Measurements from ENCODE around the gene AATK. TPM values are rescaled to one million over a fixed set of nuclear protein-coding genes. Genes with fewer than 3 reads are reported as not detected.

Gene AATK
- total and polyA plus RNA-seq, 9 of the 15 experiments (the other 6 are each of a cell fraction or from before 2014, with no cell fraction given): 0.11 to 0.55 (median 0.38) TPM; not detected in 5

DNA sequence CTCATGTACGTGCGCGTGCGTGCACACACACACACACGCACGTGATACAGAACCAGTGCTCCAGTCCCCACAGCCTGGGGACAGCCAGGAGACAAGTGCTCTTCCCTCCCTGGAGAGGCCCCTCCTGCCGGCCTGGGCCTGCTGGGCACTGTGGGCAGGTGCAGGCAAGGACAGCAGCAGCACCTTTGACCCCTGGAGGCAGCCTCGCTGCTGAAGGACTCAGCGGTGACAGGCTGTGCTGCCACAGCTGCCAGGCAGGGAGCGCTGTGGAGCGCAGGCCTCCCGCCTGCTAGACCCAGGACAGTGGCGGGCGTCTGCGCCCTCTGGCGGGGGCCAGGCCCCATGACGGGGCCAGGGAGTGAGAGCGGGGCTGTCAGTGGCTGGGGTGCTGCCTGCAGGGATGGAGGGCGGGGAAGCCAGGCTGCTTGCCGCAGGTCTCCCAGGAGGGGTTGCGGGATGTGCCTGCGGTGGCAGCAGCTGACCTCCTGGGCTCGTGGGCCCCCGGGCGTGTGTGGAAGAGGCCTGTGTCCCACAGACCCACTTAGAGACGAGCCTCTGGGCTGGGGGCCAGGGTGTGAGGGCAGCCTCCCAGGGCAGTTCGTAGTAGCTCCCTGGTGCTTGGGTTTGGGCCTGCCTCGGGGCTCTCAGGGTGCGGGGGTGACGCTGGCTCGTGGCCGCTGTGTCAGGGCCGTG lies 64.3 kb downstream of the AATK start (continued):
- TF ChIP-seq, protein P1, sequence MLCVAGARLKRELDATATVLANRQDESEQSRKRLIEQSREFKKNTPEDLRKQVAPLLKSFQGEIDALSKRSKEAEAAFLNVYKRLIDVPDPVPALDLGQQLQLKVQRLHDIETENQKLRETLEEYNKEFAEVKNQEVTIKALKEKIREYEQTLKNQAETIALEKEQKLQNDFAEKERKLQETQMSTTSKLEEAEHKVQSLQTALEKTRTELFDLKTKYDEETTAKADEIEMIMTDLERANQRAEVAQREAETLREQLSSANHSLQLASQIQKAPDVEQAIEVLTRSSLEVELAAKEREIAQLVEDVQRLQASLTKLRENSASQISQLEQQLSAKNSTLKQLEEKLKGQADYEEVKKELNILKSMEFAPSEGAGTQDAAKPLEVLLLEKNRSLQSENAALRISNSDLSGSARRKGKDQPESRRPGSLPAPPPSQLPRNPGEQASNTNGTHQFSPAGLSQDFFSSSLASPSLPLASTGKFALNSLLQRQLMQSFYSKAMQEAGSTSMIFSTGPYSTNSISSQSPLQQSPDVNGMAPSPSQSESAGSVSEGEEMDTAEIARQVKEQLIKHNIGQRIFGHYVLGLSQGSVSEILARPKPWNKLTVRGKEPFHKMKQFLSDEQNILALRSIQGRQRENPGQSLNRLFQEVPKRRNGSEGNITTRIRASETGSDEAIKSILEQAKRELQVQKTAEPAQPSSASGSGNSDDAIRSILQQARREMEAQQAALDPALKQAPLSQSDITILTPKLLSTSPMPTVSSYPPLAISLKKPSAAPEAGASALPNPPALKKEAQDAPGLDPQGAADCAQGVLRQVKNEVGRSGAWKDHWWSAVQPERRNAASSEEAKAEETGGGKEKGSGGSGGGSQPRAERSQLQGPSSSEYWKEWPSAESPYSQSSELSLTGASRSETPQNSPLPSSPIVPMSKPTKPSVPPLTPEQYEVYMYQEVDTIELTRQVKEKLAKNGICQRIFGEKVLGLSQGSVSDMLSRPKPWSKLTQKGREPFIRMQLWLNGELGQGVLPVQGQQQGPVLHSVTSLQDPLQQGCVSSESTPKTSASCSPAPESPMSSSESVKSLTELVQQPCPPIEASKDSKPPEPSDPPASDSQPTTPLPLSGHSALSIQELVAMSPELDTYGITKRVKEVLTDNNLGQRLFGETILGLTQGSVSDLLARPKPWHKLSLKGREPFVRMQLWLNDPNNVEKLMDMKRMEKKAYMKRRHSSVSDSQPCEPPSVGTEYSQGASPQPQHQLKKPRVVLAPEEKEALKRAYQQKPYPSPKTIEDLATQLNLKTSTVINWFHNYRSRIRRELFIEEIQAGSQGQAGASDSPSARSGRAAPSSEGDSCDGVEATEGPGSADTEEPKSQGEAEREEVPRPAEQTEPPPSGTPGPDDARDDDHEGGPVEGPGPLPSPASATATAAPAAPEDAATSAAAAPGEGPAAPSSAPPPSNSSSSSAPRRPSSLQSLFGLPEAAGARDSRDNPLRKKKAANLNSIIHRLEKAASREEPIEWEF (CRISPR knock-in tag; IDR thresholded peaks at IDR 0.05): no peak
- TF ChIP-seq C11orf30 (IDR thresholded peaks at IDR 0.05; ENCODE audit: low read depth) (no peak), PTBP1 (IDR thresholded peaks at IDR 0.05; ENCODE audit: low read depth, low read length) (no peak), BRD9 (IDR thresholded peaks at IDR 0.05; ENCODE audit: low read depth, partially characterized antibody) (no peak), XRCC4 (IDR thresholded peaks at IDR 0.05; ENCODE audit: extremely low read depth, insufficient read depth, insufficient read length) (no peak), ZNF384 (IDR thresholded peaks at IDR 0.05; ENCODE audit: low read depth, low read length) (no peak), SMAD3 (CRISPR knock-in tag; conservative IDR thresholded peaks at IDR 0.05) (0 out of 2 replicates have a peak, but pooled peaks have one; percentile 9), ZNF436 (CRISPR knock-in tag; IDR thresholded peaks at IDR 0.05) (no peak), FOS (IDR thresholded peaks at IDR 0.05; ENCODE audit: extremely low read depth, insufficient read length) (no peak), SMARCA5 (IDR thresholded peaks at IDR 0.05) (peak; percentile 59; the same call in 1 of the 2 replicates), EP300 (IDR thresholded peaks at IDR 0.05; ENCODE audit: low read length) (peak; percentile 43; the same call in 1 of the 2 replicates), SLC30A9 (CRISPR knock-in tag; IDR thresholded peaks at IDR 0.05) (no peak)
- TF ChIP-seq, protein P2, sequence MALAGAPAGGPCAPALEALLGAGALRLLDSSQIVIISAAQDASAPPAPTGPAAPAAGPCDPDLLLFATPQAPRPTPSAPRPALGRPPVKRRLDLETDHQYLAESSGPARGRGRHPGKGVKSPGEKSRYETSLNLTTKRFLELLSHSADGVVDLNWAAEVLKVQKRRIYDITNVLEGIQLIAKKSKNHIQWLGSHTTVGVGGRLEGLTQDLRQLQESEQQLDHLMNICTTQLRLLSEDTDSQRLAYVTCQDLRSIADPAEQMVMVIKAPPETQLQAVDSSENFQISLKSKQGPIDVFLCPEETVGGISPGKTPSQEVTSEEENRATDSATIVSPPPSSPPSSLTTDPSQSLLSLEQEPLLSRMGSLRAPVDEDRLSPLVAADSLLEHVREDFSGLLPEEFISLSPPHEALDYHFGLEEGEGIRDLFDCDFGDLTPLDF (CRISPR knock-in tag; IDR thresholded peaks at IDR 0.05): 0 out of 2 replicates have a peak, but pooled peaks have one; percentile 61
- TF ChIP-seq, protein P3, sequence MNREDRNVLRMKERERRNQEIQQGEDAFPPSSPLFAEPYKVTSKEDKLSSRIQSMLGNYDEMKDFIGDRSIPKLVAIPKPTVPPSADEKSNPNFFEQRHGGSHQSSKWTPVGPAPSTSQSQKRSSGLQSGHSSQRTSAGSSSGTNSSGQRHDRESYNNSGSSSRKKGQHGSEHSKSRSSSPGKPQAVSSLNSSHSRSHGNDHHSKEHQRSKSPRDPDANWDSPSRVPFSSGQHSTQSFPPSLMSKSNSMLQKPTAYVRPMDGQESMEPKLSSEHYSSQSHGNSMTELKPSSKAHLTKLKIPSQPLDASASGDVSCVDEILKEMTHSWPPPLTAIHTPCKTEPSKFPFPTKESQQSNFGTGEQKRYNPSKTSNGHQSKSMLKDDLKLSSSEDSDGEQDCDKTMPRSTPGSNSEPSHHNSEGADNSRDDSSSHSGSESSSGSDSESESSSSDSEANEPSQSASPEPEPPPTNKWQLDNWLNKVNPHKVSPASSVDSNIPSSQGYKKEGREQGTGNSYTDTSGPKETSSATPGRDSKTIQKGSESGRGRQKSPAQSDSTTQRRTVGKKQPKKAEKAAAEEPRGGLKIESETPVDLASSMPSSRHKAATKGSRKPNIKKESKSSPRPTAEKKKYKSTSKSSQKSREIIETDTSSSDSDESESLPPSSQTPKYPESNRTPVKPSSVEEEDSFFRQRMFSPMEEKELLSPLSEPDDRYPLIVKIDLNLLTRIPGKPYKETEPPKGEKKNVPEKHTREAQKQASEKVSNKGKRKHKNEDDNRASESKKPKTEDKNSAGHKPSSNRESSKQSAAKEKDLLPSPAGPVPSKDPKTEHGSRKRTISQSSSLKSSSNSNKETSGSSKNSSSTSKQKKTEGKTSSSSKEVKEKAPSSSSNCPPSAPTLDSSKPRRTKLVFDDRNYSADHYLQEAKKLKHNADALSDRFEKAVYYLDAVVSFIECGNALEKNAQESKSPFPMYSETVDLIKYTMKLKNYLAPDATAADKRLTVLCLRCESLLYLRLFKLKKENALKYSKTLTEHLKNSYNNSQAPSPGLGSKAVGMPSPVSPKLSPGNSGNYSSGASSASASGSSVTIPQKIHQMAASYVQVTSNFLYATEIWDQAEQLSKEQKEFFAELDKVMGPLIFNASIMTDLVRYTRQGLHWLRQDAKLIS (CRISPR knock-in tag; IDR thresholded peaks at IDR 0.05): peak; percentile 70; the same call in 1 of the 2 replicates
- TF ChIP-seq, protein P4, sequence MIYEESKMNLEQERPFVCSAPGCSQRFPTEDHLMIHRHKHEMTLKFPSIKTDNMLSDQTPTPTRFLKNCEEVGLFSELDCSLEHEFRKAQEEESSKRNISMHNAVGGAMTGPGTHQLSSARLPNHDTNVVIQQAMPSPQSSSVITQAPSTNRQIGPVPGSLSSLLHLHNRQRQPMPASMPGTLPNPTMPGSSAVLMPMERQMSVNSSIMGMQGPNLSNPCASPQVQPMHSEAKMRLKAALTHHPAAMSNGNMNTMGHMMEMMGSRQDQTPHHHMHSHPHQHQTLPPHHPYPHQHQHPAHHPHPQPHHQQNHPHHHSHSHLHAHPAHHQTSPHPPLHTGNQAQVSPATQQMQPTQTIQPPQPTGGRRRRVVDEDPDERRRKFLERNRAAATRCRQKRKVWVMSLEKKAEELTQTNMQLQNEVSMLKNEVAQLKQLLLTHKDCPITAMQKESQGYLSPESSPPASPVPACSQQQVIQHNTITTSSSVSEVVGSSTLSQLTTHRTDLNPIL (CRISPR knock-in tag; IDR thresholded peaks at IDR 0.05): no peak
